Endothelial cell (in vitro differentiated cells): ENCODE measurements around the gene PRCC. TPM values are rescaled to one million over a fixed set of nuclear protein-coding genes. Genes with fewer than 3 reads are reported as not detected.

Experiments used
- DNase-seq: peaks from one replicate; pipeline ENCODE4 v3.0.0; 2021; ENCODE audit warnings: low spot score
- H3K27ac Mint-ChIP-seq: one replicate; pipeline ENCODE4 v1.8.0; 2021; ENCODE audit warnings: mixed read lengths, inconsistent platforms; ENCODE audit not compliant: unreplicated experiment
- H3K27me3 Mint-ChIP-seq: one replicate; pipeline ENCODE4 v1.8.0; 2021; ENCODE audit warnings: mild to moderate bottlenecking, moderate library complexity, mixed read lengths, inconsistent platforms; ENCODE audit not compliant: unreplicated experiment
- H3K36me3 Mint-ChIP-seq: one replicate; pipeline ENCODE4 v1.8.0; 2021; ENCODE audit warnings: mild to moderate bottlenecking, low read depth, mixed read lengths, inconsistent platforms; ENCODE audit not compliant: unreplicated experiment
- H3K4me1 Mint-ChIP-seq: one replicate; pipeline ENCODE4 v1.8.0; 2021; ENCODE audit warnings: mild to moderate bottlenecking, mixed read lengths, inconsistent platforms; ENCODE audit not compliant: unreplicated experiment
- H3K4me3 Mint-ChIP-seq: one replicate; pipeline ENCODE4 v1.8.0; 2021; ENCODE audit warnings: mild to moderate bottlenecking, mixed read lengths, inconsistent platforms; ENCODE audit not compliant: unreplicated experiment
- H3K9me3 Mint-ChIP-seq: one replicate; pipeline ENCODE4 v1.8.0; 2021; ENCODE audit warnings: mixed read lengths, inconsistent platforms; ENCODE audit not compliant: unreplicated experiment
- total RNA-seq: library from RNA; stranded (reverse); fragmentation: NEBNext Ultra II Directional; extraction: Animal tissue kit (Norgen Biotek cat#: 25700); gene quantifications from one replicate; pipeline ENCODE4 v1.2.1, GENCODE V29; 2021; ENCODE audit not compliant: unreplicated experiment
- TF ChIP-seq, protein P1 (sequence below): fragments of 200-600 bp; sonication (generic); IDR thresholded peaks from one replicate; pipeline ENCODE4 v1.5.0; 2021; ENCODE audit warnings: antibody characterized with exemption; ENCODE audit not compliant: unreplicated experiment

PRCC gene
- total RNA-seq, 1 donor from 2014 or later, result 91.9 TPM

DNA sequence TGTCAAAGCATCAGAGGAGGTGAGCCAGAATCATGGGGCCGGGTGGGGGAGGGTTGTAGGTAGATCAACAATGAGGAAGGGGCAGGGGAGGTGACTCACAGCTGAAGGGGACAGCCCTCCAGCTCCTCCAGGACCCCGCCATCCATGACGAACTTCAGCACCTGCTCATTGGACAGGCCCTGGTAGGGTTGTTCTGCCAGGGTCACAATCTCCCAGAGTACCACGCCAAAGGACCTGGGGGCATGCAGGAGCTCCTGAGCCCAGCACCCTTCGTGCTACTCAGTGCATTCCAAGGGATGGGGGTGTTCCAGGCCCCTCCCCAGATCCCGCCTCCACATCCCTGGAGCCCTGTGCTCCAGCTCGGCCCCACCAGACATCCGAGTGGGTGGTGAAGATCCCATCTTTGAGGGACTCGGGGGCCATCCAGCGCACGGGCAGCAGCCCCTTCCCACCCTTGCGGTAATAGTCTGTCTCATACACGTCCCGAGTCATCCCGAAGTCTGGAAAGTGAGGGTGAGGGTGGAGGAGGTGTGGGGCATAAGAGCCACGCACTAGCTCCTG is 74.0 kb downstream of the PRCC start:
- Mint-ChIP-seq H3K4me1 (peaks cover 5% of the 10 kb centered on the region), H3K9me3 (no peaks in the 10 kb centered on the region), H3K36me3 (no peaks in the 10 kb centered on the region), H3K27me3 (peaks cover 30% of the 10 kb centered on the region), H3K27ac (no peak overlapping the region), H3K4me3 (no peak overlapping the region)
- TF ChIP-seq, protein P1, sequence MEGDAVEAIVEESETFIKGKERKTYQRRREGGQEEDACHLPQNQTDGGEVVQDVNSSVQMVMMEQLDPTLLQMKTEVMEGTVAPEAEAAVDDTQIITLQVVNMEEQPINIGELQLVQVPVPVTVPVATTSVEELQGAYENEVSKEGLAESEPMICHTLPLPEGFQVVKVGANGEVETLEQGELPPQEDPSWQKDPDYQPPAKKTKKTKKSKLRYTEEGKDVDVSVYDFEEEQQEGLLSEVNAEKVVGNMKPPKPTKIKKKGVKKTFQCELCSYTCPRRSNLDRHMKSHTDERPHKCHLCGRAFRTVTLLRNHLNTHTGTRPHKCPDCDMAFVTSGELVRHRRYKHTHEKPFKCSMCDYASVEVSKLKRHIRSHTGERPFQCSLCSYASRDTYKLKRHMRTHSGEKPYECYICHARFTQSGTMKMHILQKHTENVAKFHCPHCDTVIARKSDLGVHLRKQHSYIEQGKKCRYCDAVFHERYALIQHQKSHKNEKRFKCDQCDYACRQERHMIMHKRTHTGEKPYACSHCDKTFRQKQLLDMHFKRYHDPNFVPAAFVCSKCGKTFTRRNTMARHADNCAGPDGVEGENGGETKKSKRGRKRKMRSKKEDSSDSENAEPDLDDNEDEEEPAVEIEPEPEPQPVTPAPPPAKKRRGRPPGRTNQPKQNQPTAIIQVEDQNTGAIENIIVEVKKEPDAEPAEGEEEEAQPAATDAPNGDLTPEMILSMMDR, result no peak
- DNase-seq, result no peak

DNA sequence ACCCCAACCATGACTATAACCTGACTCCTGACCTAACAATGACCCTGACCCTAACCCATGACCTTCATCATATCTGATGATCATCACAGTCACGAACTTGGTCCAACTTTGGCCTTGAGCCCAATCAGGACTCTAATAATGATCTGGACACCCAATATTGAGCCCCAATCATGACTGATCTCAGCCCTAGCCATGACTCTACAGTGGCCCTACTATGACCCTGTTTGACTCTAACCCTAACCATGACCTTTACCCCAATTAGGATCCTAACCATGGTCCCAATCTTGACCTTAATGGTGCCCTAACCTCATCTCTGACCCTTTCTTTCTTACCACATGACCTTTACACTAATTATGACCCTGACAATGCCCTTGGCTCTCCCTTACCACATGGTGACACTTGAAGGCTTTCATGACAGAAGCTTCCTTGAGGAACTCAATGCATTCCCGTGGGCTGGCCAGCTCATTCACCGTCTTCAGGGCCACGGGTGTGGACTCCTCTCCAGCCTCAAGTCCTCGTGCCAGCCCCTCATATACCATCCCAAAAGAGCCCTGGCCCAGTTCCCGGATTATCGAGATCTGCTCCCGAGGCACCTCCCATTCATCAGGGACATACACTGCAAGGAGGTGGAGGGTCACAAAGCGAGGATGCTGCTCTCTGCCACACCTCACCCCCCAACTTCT is 75.4 kb downstream of the PRCC start:
- no peak overlapping the region for H3K27ac Mint-ChIP-seq
- peak overlapping the region; percentile 18 for H3K4me3 Mint-ChIP-seq
- H3K9me3 Mint-ChIP-seq, result no peaks in the 10 kb centered on the region
- TF ChIP-seq, protein P1, result no peak
- DNase-seq, result no peak
- H3K36me3 Mint-ChIP-seq, result no peaks in the 10 kb centered on the region
- H3K4me1 Mint-ChIP-seq, result peaks cover 5% of the 10 kb centered on the region
- H3K27me3 Mint-ChIP-seq, result peaks cover 35% of the 10 kb centered on the region

DNA sequence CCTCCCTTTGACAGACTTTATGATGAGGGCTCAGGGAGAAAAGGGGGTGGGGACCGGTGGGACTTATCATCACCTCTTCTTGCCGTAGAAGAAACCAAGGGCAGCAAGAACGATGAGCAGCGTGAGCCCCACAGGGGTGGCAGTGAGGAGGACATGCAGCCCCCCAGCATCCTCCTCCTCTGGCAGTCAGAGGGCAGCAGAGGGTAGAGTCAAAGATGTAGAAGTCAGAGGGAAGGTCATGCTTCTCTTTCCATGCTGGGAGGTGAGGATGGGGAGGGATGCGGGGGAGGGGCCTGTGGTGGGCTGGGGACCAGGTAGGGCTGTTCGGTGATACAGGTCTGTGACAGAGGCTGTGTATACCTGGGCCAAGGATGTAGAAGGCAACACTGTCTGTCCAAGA is 76.8 kb downstream of the PRCC start:
- DNase-seq, result no peak
- Mint-ChIP-seq H3K4me3 (no peak overlapping the region), H3K27ac (peak overlapping the region; percentile 72), H3K27me3 (peaks cover 38% of the 10 kb centered on the region), H3K4me1 (peaks cover 12% of the 10 kb centered on the region), H3K36me3 (no peaks in the 10 kb centered on the region), H3K9me3 (no peaks in the 10 kb centered on the region)
- TF ChIP-seq, protein P1, result no peak

DNA sequence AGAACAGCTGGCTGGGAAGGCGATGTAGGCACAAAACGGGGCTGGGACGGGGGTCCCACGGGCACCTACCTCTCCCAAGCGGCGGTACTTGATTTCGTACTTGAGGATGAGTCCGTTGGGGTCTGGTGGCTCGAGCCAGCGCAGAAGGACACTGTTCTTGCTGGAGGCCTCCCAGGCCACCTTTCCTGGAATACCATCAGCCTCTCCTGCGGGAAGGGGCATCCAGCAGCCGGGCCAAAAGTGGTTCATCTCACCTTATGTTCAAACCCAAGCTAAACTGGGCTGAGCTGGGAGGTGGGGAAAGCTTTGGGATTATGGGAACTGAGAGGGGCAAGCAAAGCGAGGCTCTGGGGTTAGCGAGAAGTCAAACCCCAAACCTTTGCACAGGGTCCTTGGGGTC is 77.3 kb downstream of the PRCC start:
- Mint-ChIP-seq H3K27ac (no peak overlapping the region), H3K4me1 (peaks cover 13% of the 10 kb centered on the region), H3K9me3 (no peaks in the 10 kb centered on the region), H3K27me3 (peaks cover 40% of the 10 kb centered on the region), H3K36me3 (no peaks in the 10 kb centered on the region), H3K4me3 (no peak overlapping the region)
- DNase-seq, result no peak
- TF ChIP-seq, protein P1, result no peak

DNA sequence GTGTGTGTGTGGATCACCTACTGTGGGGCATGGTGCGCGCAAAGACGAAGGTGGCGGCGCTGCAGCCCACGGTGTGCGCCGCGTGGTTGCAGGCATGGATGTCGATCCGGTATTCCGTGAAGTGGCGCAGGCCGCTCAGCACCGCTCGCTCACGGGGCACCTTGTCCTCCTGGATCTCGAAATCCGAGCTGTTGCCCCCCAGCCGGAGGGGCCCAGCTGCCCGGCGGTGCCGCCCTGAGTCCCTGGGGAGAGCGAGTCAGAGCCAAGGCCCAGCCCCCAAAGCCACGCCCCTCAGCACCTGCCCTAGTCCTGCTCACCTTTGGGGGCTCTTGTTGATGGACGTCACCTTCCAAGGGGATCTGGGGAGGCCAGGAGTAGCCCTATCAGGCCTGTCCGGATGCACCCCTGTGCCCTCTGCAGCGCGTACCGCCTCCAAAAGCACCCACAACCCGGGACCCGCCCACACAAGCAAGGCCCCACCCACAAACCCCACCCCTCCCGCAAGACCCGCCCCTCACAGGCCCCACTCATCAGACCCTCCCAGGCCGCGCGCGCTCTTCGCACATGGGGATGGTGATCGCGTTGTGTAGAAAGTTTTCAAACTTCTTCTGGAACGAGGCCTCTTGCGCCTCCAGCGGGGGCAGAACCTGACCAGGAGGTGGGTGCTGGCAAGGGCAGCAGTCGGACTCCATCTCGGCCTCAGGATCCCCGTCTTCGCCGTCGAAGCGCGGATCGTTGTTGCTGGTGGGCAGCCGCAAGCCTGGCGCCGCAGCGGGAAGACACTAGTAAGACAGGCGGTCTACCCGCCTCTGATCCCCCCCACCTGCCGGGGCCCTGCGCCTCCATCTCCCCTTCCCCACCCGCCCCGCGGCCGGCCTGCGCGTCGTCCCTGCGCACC is 78.0 kb downstream of the PRCC start:
- no peak for DNase-seq
- Mint-ChIP-seq H3K4me1 (peaks cover 13% of the 10 kb centered on the region), H3K27me3 (peaks cover 43% of the 10 kb centered on the region), H3K9me3 (no peaks in the 10 kb centered on the region), H3K4me3 (no peak overlapping the region), H3K27ac (no peak overlapping the region), H3K36me3 (no peaks in the 10 kb centered on the region)
- TF ChIP-seq, protein P1, result no peak
